Stimulated activated naive CD4-positive, alpha-beta T cell treated with Interleukin-2 at 50 U/mL for 16 hours (primary cell): ENCODE data around the gene NELFA.

ENCODE experiments used
- DNase-seq: peaks from one replicate; lab custom pipeline; 2025; lab: John Stamatoyannopoulos, UW

The NELFA gene

GRCh38 chr4:1964971-1965370 lies 43.8 kb downstream of the NELFA start:
- no peak for DNase-seq

DNA sequence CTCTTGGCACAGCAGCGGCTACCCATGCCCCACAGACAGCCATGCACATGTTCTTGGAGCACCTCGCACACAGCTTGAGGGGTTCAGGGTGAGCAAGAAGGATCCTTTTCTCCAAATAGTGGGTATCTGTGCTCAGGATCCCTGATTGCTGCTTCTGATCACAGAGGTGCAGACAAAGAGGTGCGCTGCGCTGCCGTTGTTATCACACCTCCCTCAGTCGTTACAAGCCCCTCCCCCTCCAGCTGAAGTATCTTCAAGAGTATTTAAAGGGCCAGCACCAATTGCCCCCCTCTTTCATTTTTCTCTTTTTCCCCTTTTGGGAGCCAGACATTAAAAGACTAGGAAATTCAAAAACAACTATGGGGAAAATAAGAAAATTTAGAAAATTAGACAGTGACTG lies 44.3 kb downstream of the NELFA start:
- DNase-seq = no peak

DNA sequence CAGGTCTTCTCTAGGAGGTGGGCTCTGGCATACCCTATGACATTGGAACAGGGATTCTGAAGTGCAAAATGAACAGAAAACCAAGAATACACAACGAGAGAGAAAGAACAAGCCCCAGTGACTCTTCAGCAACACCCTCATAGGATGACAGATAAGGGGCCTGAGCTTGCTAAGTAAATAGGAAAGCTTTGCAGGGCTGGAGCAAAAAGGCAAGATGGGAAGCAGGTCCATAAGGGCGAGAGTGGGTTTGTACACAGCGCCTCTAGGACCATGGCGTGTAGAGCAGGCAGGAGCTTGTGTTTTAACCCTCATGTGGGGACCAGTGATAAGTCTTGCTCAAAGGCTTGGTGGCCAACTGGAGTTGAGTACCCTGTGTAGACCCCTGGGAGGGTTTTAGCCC lies 45.8 kb downstream of the NELFA start:
- no peak for DNase-seq

DNA sequence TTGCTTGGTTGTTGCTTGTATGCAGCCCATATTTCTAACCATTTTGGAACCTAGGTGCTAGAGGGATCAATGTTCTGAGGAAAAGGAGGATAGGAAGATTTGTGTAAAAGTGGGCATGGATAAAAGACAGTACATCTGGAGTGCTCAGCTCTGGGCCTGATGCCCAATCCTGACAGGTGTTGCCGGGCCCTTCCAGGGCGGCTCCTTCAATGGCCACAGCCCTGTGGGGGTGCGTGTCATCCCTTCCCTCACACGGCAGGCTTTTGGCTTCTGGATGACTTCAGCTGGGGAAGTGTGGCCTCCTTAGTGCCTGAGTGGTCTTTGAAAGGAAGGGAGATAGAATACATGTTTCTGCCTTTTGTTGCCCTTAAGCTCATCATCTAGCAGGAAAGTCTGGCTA lies 47.2 kb downstream of the NELFA start:
- DNase-seq = no peak

DNA sequence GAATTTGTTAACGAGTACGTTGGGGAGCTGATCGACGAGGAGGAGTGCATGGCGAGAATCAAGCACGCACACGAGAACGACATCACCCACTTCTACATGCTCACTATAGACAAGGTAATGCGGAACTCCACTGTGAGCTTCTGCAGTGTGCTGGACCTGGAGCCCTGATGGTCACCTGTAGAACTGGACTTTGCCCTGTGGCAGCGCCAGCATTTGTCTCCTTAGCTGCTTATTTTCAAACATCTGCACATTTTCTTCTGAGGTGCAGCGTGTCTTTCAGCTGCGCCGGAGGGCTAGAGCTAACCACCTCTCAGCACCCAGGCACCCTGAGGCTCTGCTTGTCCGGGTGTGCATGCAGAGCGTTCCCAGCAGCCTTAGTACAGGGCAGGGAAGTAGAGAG lies 47.7 kb downstream of the NELFA start:
- DNase-seq = no peak

DNA sequence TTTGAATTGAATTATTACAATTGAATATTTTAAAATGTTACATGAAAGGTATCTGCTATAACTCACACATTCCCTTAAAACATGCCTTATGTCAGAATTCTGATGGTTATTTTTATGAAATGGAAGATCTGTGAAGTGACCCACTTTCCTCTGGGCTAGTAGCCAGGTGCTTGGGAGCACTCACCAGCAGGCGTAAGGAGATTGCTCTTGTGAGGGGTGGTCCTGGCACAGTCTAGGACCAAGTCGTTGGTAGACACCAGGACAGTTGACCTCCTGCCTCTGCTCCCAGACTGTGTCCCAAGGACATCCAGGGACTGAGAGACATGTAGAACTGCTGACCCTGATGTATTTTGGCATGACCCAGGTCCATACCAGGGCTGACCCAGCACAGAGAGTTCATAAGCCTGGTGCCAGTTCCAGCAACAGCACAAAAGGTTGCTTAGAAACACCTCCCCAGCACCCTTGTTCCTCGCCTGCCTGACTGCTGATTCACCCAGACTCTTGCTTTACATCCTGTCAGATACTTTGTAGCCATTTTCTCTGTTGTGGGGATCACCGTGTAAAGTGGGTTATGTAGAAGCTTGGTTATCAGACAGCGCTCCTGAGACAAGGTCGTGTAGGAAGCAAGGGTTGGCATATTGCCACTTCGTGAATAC lies 48.5 kb downstream of the NELFA start:
- no peak for DNase-seq

DNA sequence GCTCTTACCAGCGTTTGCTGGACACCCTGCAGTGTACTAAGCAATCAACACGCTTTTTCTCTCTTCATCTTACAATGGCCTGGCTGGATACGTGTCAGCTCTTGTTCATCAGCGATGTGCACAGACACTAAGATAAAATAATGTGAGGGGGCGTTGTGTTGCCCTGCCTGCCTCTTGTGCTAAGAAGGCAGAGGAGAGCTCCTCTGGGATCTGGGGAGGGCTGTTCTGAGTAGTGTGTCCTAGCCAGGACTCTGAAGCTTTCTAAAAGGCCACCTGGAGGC lies 49.7 kb downstream of the NELFA start:
- DNase-seq = no peak

GRCh38 chr4:1958276-1959103 lies 50.3 kb downstream of the NELFA start:
- no peak for DNase-seq

DNA sequence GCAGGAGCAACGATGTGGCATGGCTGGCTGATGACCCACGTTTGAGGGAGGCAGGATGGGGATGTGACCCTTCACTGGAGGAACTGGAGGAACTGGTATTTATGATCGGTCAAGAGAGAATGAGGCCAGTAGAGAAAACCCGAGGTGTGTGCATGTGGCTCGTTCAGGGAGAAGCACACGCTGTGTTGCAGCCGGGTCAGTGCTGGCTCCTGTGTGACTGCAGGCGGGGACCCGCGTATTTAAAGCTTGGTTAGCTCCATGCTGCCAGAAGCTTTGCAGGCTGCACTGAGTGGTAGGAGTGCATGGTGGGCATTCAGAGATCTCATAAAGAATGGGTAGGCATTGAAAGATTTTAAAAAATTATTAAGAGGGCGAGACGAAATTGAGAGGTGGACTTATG lies 52.1 kb downstream of the NELFA start:
- DNase-seq = no peak

DNA sequence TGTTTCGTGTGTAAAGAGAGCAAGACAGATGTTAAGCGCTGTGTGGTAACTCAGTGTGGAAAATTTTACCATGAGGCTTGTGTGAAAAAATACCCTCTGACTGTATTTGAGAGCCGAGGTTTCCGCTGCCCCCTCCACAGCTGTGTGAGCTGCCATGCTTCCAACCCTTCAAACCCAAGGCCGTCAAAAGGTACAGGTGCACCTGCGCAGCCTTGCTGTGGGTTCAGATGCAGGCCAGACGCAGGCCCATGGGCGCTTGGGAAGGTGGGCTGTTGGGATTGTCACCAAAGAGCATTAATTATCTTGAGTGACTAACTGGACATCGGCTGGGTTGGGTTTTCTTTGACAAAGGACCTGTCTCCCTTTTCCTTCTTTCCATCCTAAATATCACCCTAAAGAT lies 55.4 kb downstream of the NELFA start:
- no peak for DNase-seq

DNA sequence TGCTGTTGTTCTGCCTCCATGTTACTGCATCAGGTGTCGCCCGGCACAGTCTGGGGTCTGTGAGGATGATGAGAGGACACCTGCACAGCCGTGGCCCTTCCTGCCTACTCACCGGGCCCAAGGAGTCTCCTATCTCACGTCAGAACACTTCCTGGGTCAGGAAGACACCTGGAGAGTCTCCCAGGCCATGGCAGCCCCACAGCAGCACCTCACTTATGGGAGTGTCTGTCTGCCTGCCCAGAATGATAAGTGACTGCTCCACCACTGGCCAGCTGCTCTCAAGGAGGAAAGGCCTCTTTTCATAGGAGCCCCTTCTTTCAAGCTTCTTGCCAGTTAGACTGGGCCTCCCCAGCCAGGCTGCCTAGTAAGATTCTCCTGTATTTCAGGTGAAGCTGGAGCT lies 56.1 kb downstream of the NELFA start:
- DNase-seq = no peak

- no peak for DNase-seq
These were observed 56.6 kb downstream of the NELFA start for GRCh38 chr4:1952058-1952700.

GRCh38 chr4:1950369-1950768 lies 58.4 kb downstream of the NELFA start:
- no peak for DNase-seq

DNA sequence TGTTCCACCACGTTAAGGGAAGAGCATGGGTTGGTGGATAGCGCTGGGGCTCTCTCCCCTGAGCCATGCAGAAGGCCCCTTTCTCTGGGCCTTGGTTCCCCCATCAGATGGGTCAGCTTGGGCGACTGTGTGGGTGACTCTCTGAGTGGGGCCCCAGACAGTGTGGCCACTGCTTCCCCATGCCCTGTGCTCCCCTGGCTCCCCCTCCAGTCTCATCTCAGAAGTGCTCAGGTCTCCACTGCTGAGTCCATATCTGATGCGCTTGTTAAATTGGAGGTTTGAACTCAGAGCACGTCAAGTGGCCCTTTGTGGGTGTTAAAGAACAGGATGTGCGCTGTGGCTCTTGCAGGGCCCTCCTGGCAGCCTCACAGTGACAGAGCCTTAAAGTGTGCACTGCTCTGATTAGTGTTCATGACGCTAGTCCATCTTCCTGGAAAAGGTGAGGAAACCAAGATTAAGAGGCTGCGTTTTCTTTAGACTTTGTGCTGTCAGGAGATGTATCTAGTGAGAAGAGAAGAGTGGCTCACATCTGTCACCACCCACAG lies 59.8 kb downstream of the NELFA start:
- no peak for DNase-seq

GRCh38 chr4:1948232-1948631 lies 60.5 kb downstream of the NELFA start:
- DNase-seq = no peak

- DNase-seq = no peak
These were observed 62.9 kb downstream of the NELFA start for GRCh38 chr4:1945912-1946311.

DNA sequence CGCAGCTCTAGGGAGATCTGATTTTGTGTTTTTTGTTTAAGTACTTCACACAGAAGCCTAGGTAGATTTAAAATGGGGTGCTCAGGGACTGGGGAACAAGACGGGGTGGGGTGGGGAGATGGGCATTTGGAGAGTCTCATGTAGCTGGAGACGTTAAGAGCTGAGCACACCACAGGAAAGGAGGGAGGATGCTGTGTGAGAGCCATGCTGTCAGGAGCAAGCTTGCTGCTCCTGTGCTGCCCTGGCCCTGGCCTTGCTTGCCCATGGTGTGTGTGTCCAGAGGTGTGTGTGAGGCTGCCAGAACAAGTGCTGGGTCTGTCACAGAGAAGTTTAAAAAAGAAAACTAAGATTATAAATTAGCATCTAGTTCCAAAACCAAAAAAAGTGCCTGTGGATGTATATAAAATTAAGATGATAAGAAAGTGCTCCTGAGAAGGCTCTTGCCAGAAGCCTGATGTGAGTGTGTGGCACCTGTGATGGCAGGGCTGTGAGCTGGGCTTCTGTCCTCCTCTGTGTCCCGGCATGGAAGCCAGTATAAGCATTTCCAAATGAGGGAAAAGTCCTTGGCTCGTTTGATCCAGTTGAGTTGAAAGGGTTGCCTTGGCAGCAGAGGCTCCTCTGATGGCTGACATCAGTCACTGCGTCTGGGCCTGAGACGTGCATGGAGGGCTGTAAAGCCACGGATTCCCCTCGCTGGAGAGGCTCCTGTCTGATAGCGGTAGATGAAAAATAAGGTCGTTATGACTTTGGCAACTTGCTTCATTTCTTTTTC lies 63.5 kb downstream of the NELFA start:
- no peak for DNase-seq

- no peak for DNase-seq
These were observed 64.8 kb downstream of the NELFA start for GRCh38 chr4:1943928-1944327.

DNA sequence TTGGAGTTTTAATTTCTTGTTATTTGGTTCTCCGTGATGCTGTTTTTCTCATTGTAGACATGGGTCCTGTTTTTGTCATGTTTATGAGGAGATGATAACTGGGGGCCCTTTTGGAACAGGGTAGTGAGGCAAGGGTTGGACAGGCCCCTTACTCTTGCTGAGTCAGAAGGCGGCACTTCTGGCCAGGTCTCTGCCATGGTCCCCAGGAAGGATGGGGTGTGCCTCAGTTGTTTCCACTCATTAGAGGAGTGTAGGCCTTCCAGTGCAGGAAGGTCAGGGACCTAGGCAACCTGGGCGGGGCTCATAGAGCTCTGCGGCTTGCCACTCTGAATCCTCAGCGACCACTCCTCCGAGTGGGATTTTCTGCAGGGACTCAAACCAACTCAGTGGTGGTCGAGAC lies 68.2 kb downstream of the NELFA start:
- DNase-seq = no peak

GRCh38 chr4:1939664-1940509 lies 68.9 kb downstream of the NELFA start:
- no peak for DNase-seq

DNA sequence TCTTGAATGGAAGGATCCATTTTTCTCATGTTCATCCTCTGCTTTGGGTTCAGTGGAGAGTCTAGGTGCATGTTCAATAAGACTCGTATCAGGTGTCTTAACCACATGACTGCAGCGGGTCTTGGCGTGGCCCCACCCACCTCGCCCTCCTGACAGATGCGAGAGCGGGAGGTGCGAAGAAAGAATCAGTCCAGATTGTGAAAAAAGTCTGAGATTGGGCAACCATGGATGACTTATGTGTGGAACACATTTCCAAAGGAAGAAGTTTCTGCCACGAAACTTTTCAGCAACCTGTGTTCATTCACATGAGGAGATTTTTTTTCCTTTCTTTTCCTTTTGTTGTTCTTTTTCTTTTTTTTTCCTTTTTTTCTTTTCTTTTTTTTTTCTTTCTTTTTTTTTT lies 70.7 kb downstream of the NELFA start:
- no peak for DNase-seq

- DNase-seq = no peak
These were observed 71.2 kb downstream of the NELFA start for GRCh38 chr4:1937550-1937949.
